DMS 273 treated with DMSO at 0.1 percent for 48 hours (cell line): Measurements from ENCODE around the gene MUC2.

Source experiments
- DNase-seq: peaks from one replicate; lab custom pipeline; 2025; lab: John Stamatoyannopoulos, UW

The MUC2 gene

GRCh38 chr11:1074244-1075221 lies at the start of gene MUC2:
Gene MUC2, plus strand, starts transcription at chr11:1074874.
- no peak for DNase-seq

GRCh38 chr11:1025410-1026162 lies 49.1 kb upstream of the MUC2 start:
- DNase-seq: no peak

GRCh38 chr11:1026163-1026450 lies 48.6 kb upstream of the MUC2 start:
- no peak for DNase-seq

GRCh38 chr11:1026641-1027482 lies 47.8 kb upstream of the MUC2 start:
- DNase-seq: no peak

- DNase-seq: no peak
These were observed 47.0 kb upstream of the MUC2 start for GRCh38 chr11:1027483-1028290.

- DNase-seq: no peak
These were observed 46.5 kb upstream of the MUC2 start for GRCh38 chr11:1028291-1028540.

GRCh38 chr11:1028616-1029015 lies 46.1 kb upstream of the MUC2 start:
- DNase-seq: no peak

GRCh38 chr11:1029051-1029450 lies 45.6 kb upstream of the MUC2 start:
- DNase-seq: no peak

- DNase-seq: no peak
These were observed 45.0 kb upstream of the MUC2 start for GRCh38 chr11:1029654-1030053.

GRCh38 chr11:1030086-1030485 lies 44.6 kb upstream of the MUC2 start:
- no peak for DNase-seq

GRCh38 chr11:1030556-1030955 lies 44.1 kb upstream of the MUC2 start:
- DNase-seq: no peak

GRCh38 chr11:1031121-1031899 lies 43.4 kb upstream of the MUC2 start:
- no peak for DNase-seq

GRCh38 chr11:1032310-1032891 lies 42.3 kb upstream of the MUC2 start:
- no peak for DNase-seq

GRCh38 chr11:1033016-1033798 lies 41.5 kb upstream of the MUC2 start:
- DNase-seq: no peak

- no peak for DNase-seq
These were observed 40.7 kb upstream of the MUC2 start for GRCh38 chr11:1034001-1034400.

GRCh38 chr11:1034456-1035295 lies 40.0 kb upstream of the MUC2 start:
- no peak for DNase-seq

- DNase-seq: no peak
These were observed 38.9 kb upstream of the MUC2 start for GRCh38 chr11:1035577-1036283.

- no peak for DNase-seq
These were observed 38.3 kb upstream of the MUC2 start, which contains the start of gene MUC6 for GRCh38 chr11:1036303-1036923. Gene MUC6, minus strand, starts transcription at chr11:1036718. Its CDS starts 63 bp downstream, at chr11:1036655.
